Stomach (tissue), 9 donors: Measurements from ENCODE around the gene CELF1. TPM values are rescaled to one million over a fixed set of nuclear protein-coding genes. Genes with fewer than 3 reads are reported as not detected.

Source experiments
- DNase-seq, 2 donors: peaks; one replicate each; pipeline versions ENCODE4 v3.0.0 to v3.0.0-alpha.2; 2013 to 2019
- H3K27ac ChIP-seq, 5 donors: fragments of 200-600 bp in 4 of 5; sonication (generic) in 4 of 5; one replicate each; pipeline ENCODE4 v1.5.1; 2013 to 2019; ENCODE audit warnings: mild to moderate bottlenecking in 1 of 5, moderate library complexity in 1 of 5
- H3K27me3 ChIP-seq, 3 donors: fragments of 200-600 bp; sonication (generic); one replicate each; pipeline ENCODE4 v1.5.1; 2017 to 2019; ENCODE audit warnings: mixed run types in 1 of 3
- H3K36me3 ChIP-seq, 4 donors: fragments of 200-600 bp; sonication (generic); 1 replicate in 3 of 4; 2 replicates in 1 of 4; pipeline ENCODE4 v1.5.1; 2016 to 2019
- H3K4me1 ChIP-seq, 4 donors: fragments of 200-600 bp; sonication (generic); one replicate each; pipeline ENCODE4 v1.5.1; 2016 to 2019
- H3K4me3 ChIP-seq, 4 donors: fragments of 200-600 bp; sonication (generic) in 3 of 4; one replicate each; pipeline ENCODE4 v1.5.1; 2016 to 2019; ENCODE audit warnings: mild to moderate bottlenecking in 1 of 4
- H3K9me3 ChIP-seq, 4 donors: fragments of 200-600 bp; sonication (generic); one replicate each; pipeline ENCODE4 v1.5.1; 2016 to 2019
- EP300 ChIP-seq: sonication (generic); formaldehyde crosslinking; IDR thresholded peaks from one replicate; pipeline ENCODE4 v1.6.1; 2017; ENCODE audit warnings: antibody characterized with exemption
- POLR2A ChIP-seq, 4 donors: fragments of 450-650 bp; IDR thresholded peaks; one replicate each; pipeline ENCODE4 v1.6.1; 2016; ENCODE audit warnings: antibody characterized with exemption in 4 of 4, control low read depth in 2 of 4, mild to moderate bottlenecking in 1 of 4, moderate library complexity in 1 of 4
- POLR2AphosphoS5 ChIP-seq, 3 donors: sonication (generic); formaldehyde crosslinking; IDR thresholded peaks; one replicate each; pipeline ENCODE4 v1.6.1; 2016; ENCODE audit warnings: antibody characterized with exemption in 3 of 3
- WGBS, 5 donors: extraction: QIAGEN DNeasy Blood & Tissue Kit in 3 of 5; methylation state at CpG; one replicate each; pipeline versions ENCODE4 v1.1.5 to v1.1.7; 2013 to 2018; 5-methylcytosine and 5-hydroxymethylcytosine counted together
- intact Hi-C: fragments of 100-400 bp; cut with DNase I; formaldehyde crosslinking; loops from one replicate; pipeline ENCODE4 v1.15.1; 2023; ENCODE audit warnings: low total_unique reads
- polyA plus RNA-seq, 3 donors: library from polyadenylated mRNA; stranded (reverse); fragments of 200-250 nt; gene quantifications; one replicate each; pipeline ENCODE4 v1.2.3, GENCODE V29; 2013
- total RNA-seq, 5 donors: library from RNA; depleted of rRNA; stranded (reverse); fragments of >200 nt; gene quantifications; one replicate each; pipeline versions ENCODE4 v1.1.0 to v1.2.3, GENCODE V29; 2014 to 2016
- TF ChIP-seq, protein P1 (sequence below), 7 experiments: fragments of 450-650 bp in 4 of 7; fragments of 200-600 bp in 3 of 7; sonication (generic) in 3 of 7; IDR thresholded peaks; one replicate each; pipeline ENCODE4 v1.5.1; 2016 to 2019; ENCODE audit warnings: antibody characterized with exemption in 7 of 7, control low read depth in 2 of 7, mild to moderate bottlenecking in 1 of 7
- donor health status: healthy with polysubstance abuse.
- donor health status: Bipolar disorder and iron deficiency.
- donor health status: healthy.

Gene CELF1
- total and polyA plus RNA-seq, 8 donors, result 12.7 to 206 (median 54.4) TPM

DNA sequence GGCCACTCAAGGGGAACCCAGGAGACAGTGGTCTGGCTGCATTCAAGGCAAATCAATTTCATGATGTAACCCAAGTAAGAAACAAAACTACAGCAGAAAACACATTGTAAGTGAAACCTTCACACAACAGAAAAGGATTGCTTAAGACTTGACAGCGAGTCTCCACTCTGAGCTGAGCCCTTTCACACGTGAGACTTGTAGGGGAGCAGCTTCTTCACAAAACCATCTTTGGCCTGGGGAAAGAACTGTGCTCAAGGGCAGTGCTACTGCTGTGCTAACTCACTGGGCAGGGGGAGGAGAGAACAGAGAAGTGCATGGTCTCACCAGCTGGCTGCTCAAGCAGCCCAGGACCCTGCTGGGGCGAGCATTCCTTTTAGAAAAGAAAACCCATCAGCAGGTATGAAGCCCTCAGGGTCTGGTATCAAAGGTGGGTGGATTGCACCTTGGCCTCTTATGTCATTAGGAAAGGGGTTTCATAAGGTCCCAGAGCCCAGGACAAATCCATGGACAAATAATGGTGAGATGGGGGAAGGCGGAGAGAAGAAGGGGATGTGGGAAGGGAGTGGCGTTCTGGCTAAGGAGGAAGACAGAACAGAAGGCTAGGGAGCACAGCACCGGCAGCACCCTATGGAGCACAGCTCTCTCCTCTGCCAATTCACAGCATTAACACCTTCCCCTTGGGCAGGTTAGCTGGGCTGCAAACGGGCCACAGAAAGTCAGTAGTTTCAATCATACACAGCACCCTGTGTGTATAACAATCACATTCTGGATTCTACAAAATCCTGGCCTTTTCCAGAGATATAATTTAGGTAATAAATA is 83.4 kb downstream of the CELF1 start:
- 79 to 95% (median 86%) methylated on average over 7 of the region's 7 CpGs for WGBS, 5 donors
- Histone ChIP-seq H3K4me1 (peaks cover 27 to 56% (median 42%) of the 10 kb centered on the region in 4 donors), H3K27ac (peak overlapping the region in 3 of 5 donors; percentile 44 to 82 (median 80)), H3K9me3 (no peaks in the 10 kb centered on the region), H3K36me3 (peaks cover 53 to 71% (median 64%) of the 10 kb centered on the region in 4 donors), H3K27me3 (no peaks in the 10 kb centered on the region), H3K4me3 (no peak overlapping the region)
- intact Hi-C loops, result no loop called here
- no peak for DNase-seq
- TF ChIP-seq POLR2AphosphoS5 (IDR thresholded peaks at IDR 0.05), result no peak
- no peak for TF ChIP-seq POLR2A (IDR thresholded peaks at IDR 0.05)
- TF ChIP-seq EP300, result no peak
- TF ChIP-seq, protein P1, sequence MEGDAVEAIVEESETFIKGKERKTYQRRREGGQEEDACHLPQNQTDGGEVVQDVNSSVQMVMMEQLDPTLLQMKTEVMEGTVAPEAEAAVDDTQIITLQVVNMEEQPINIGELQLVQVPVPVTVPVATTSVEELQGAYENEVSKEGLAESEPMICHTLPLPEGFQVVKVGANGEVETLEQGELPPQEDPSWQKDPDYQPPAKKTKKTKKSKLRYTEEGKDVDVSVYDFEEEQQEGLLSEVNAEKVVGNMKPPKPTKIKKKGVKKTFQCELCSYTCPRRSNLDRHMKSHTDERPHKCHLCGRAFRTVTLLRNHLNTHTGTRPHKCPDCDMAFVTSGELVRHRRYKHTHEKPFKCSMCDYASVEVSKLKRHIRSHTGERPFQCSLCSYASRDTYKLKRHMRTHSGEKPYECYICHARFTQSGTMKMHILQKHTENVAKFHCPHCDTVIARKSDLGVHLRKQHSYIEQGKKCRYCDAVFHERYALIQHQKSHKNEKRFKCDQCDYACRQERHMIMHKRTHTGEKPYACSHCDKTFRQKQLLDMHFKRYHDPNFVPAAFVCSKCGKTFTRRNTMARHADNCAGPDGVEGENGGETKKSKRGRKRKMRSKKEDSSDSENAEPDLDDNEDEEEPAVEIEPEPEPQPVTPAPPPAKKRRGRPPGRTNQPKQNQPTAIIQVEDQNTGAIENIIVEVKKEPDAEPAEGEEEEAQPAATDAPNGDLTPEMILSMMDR (IDR thresholded peaks at IDR 0.05), result no peak

DNA sequence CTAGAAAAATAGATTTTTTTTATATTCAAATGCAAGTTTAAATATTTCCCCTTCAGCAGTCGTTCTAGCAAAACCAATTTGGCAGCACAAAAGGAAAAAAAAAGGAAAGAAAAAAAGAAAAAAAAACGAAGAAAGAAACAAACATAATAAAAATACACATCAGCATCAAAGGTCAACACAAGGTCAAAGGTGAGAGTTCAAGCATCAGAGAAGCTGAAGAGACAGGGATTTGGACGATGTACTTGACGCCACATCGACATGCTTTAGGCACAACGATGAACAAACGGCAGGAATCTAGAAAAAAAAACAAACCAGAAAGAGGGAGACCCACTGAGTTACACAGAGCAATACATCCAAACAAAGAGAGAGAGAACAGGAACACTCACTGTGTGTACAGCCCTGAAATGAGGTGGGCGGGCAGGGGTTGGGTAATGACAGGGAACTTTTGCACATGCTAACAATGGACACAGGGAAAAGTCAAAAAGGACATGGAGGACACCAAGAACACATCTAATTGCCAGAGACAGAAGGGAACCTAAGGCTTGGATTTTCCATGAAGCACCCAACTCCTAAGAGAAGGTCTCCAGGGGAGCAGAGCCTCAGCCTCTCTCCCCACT is 84.2 kb downstream of the CELF1 start:
- TF ChIP-seq POLR2AphosphoS5 (IDR thresholded peaks at IDR 0.05) (no peak), POLR2A (IDR thresholded peaks at IDR 0.05) (no peak)
- TF ChIP-seq, protein P1 (IDR thresholded peaks at IDR 0.05), result no peak
- Histone ChIP-seq H3K9me3 (no peaks in the 10 kb centered on the region), H3K36me3 (peaks cover 44 to 71% (median 64%) of the 10 kb centered on the region in 4 donors), H3K4me3 (no peak overlapping the region), H3K27ac (peak overlapping the region in 3 of 5 donors; percentile 44 to 82 (median 80)), H3K4me1 (peaks cover 27 to 56% (median 42%) of the 10 kb centered on the region in 4 donors), H3K27me3 (no peaks in the 10 kb centered on the region)
- WGBS, 5 donors, result 61 to 74% (median 66%) methylated on average over 8 of the region's 8 CpGs
- intact Hi-C loops, result no loop called here
- DNase-seq, result no peak

DNA sequence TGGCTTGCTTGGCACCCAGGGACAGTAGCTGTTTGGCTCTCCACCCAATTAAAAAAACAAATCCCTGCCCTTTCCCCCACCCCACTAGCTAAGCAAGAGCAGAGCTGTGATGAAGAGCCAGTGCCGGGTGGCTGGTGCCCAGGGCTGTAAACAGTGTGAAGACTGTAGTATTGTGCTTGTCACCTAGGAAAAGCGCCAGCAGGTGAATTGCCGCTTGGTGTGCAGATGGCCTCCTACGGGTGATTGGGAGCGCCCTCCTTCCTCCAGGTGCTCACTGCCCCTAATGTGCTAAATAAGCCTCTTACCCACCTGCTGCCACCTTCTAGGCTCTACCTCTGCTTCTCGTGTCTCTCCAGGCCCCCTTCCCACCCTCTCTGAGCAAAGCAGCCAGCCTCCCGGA is 85.6 kb downstream of the CELF1 start:
- H3K4me3 ChIP-seq, result no peak overlapping the region
- H3K27ac ChIP-seq, result peak overlapping the region; percentile 52 to 82 (median 76)
- no peak for TF ChIP-seq POLR2AphosphoS5 (IDR thresholded peaks at IDR 0.05)
- no peak for TF ChIP-seq POLR2A (IDR thresholded peaks at IDR 0.05)
- no peak for TF ChIP-seq EP300
- TF ChIP-seq, protein P1 (IDR thresholded peaks at IDR 0.05), result no peak
- WGBS, 5 donors, result 43 to 66% (median 54%) methylated on average over 7 of the region's 7 CpGs
- H3K27me3 ChIP-seq, result no peaks in the 10 kb centered on the region
- peaks cover 27 to 56% (median 42%) of the 10 kb centered on the region in 4 donors for H3K4me1 ChIP-seq
- H3K36me3 ChIP-seq, result peaks cover 31 to 70% (median 60%) of the 10 kb centered on the region in 4 donors
- intact Hi-C loops, result no loop called here
- DNase-seq, result peak; percentile 54 to 59
- H3K9me3 ChIP-seq, result no peaks in the 10 kb centered on the region

DNA sequence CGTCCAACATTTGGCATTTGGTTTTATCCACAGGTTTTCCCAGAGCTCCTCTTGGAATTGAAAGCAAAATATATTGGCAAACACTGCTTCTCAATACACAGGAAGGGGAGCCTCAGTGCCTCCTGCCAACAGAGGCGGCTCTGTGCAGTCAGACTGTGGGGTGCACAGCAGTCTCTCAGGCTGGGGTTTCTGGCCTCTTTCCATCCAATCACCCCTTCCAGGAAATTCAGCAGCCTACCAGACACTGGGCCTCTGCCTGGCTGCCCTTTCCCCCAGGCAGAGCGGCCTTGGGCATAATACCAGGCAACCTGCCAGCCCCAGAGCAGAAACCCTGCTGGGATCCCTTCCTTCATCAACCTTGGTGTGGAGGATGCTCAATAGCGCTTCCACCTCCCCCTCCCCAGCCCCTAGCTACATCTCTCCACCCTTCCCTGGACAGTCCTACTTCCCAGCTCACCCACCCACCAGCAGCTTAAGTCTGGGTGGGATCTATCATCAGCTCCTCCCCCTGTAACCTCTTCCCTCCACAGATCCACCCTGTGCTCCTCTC is 86.2 kb downstream of the CELF1 start:
- TF ChIP-seq, protein P1 (IDR thresholded peaks at IDR 0.05), result no peak
- peak in 2 of 3 donors; percentile 4 for TF ChIP-seq POLR2AphosphoS5 (IDR thresholded peaks at IDR 0.05)
- Histone ChIP-seq H3K27me3 (no peaks in the 10 kb centered on the region), H3K27ac (peak overlapping the region; percentile 52 to 82 (median 76)), H3K4me1 (peaks cover 27 to 56% (median 42%) of the 10 kb centered on the region in 4 donors), H3K9me3 (no peaks in the 10 kb centered on the region), H3K4me3 (no peak overlapping the region), H3K36me3 (peaks cover 25 to 65% (median 59%) of the 10 kb centered on the region in 4 donors)
- intact Hi-C loops, result no loop called here
- peak; percentile 60 to 72 for DNase-seq
- WGBS, 5 donors, result 18 to 33% (median 23%) methylated on average over 4 of the region's 4 CpGs
